Nephron progenitor cell (in vitro differentiated cells): ENCODE measurements around the gene RAPGEF1.

Experiments used
- DNase-seq: peaks from one replicate; pipeline ENCODE4 v3.0.0; 2021
- H3K27ac Mint-ChIP-seq: 2 replicates; pipeline ENCODE4 v1.8.0; 2021; ENCODE audit warnings: mild to moderate bottlenecking, moderate library complexity, mixed read lengths
- H3K27me3 Mint-ChIP-seq: 2 replicates; pipeline ENCODE4 v1.8.0; 2021; ENCODE audit warnings: mild to moderate bottlenecking, low read depth, mixed read lengths; ENCODE audit not compliant: poor library complexity
- H3K36me3 Mint-ChIP-seq: 2 replicates; pipeline ENCODE4 v1.8.0; 2021; ENCODE audit warnings: low read depth, mixed read lengths
- H3K4me1 Mint-ChIP-seq: 2 replicates; pipeline ENCODE4 v1.8.0; 2021; ENCODE audit warnings: mixed read lengths
- H3K4me3 Mint-ChIP-seq: 2 replicates; pipeline ENCODE4 v1.8.0; 2021; ENCODE audit warnings: mild to moderate bottlenecking, moderate library complexity, mixed read lengths
- H3K9me3 Mint-ChIP-seq: 2 replicates; pipeline ENCODE4 v1.8.0; 2021; ENCODE audit warnings: mild to moderate bottlenecking, moderate library complexity, mixed read lengths
- TF ChIP-seq, protein P1 (sequence below): fragments of 200-600 bp; sonication (generic); IDR thresholded peaks from 2 replicates; pipeline ENCODE4 v1.5.0; 2021; ENCODE audit warnings: antibody characterized with exemption

RAPGEF1 gene

DNA sequence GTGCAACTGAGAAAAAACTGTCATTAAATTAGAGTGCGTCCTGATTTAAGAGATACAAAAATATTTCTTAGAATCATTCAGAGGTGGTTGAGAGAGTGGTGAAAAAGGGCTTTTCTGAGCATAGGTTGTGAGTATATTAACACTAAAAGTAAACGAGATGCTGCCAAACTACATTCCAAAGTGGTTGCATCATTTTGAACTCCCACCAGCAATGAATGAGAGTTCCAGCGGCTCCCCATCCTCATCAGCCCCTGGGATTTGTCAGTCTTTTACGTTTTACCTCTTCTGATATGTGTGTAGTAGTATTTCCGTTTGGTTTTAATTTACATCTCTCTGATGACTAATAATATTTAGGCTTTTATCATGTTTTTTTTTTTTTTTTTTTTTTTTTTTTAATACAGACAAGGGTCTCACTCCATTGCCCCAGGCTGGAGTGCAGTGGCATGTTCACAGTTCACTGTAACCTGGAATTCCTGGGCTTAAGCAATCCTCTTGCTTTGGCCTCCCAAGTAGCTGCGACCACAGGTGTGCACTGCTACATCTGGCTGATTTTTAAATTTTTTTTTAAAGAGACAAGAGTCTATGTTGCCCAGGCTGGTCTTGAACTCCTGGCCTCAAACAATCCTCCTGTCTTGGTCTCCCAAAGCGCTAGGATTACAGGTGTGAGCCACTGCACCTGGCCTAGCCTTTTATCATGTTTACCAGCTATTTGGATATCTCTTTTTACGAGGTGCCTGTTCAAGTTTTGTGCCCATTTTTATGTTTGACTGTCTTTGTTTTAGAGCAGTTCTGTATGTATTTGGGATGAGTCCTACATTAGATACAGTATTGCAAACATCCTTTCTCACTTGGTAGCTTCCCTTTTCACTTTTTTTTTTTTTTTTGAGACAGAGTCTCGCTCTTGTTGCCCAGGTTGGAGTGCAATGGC lies 177.6 kb downstream of the RAPGEF1 start:
- no peak for DNase-seq
- Mint-ChIP-seq H3K36me3 (peaks cover 4% of the 10 kb centered on the region), H3K27me3 (peaks cover 3% of the 10 kb centered on the region), H3K27ac (no peak overlapping the region), H3K4me3 (no peak overlapping the region), H3K4me1 (no peaks in the 10 kb centered on the region), H3K9me3 (peaks cover 64% of the 10 kb centered on the region)
- TF ChIP-seq, protein P1, sequence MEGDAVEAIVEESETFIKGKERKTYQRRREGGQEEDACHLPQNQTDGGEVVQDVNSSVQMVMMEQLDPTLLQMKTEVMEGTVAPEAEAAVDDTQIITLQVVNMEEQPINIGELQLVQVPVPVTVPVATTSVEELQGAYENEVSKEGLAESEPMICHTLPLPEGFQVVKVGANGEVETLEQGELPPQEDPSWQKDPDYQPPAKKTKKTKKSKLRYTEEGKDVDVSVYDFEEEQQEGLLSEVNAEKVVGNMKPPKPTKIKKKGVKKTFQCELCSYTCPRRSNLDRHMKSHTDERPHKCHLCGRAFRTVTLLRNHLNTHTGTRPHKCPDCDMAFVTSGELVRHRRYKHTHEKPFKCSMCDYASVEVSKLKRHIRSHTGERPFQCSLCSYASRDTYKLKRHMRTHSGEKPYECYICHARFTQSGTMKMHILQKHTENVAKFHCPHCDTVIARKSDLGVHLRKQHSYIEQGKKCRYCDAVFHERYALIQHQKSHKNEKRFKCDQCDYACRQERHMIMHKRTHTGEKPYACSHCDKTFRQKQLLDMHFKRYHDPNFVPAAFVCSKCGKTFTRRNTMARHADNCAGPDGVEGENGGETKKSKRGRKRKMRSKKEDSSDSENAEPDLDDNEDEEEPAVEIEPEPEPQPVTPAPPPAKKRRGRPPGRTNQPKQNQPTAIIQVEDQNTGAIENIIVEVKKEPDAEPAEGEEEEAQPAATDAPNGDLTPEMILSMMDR = no peak

DNA sequence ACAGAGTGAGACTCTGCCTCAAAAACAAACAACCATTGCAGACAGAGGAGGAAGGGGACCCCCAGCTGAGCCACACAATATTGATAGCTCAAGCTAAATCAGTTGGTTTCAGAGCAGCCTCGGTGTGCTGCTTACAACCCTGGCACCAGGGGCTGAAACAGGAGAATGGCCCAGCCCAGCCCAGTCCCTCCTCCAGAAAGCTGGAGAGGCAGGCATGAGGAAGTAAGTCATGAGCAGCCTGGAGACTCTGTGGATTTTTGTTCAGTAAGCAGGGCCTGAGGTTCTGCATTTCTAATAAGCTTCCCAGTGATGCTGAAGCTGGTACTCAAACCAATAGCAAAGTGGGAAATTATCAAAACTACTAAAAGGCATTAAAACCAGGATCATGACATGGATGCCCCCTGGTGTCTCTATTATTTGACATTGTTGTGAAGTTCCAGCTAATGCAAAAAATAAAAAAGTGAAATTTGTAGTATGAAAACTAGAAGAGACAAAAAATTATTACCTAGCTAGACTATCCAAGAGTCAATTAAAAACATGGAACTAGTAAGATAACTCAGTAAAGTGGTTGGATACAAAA lies 180.4 kb downstream of the RAPGEF1 start:
- TF ChIP-seq, protein P1 = no peak

DNA sequence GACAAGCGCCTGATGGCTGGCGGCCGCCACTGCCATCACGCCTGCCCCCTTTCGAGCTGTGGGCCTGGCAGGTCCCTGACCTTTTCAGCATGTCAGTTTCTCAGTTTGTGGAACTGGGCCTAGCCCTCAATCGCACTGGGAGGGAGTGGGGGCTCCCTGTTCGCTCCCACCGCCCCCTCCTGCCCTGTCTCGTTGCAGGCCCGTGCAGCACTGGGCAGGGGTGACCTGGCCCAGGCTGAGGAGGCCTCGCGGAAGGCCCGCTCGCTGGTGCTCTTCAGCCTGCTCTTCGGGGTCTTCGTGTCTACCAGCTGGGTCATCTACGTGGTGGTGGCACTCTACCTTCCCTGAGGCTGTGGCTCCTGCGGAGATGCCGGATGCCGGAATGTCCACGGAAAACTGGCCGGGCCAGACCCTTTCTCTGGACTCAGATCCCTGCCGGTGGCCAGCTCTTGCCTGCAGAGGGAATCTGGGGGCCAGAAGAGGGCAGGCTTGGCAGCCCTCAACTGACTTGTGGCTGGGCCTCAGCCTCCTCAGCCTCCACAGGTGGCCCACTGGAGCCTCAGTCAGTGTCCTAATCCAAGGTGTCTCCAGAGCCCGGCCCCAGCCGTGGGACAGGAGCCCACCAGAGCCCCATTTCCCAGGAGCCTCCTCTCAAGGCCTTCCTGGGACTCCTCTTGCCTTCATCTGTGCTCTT lies 181.9 kb downstream of the RAPGEF1 start:
- peaks cover 4% of the 10 kb centered on the region for H3K4me1 Mint-ChIP-seq
- H3K36me3 Mint-ChIP-seq = peaks cover 4% of the 10 kb centered on the region
- DNase-seq = no peak
- no peak overlapping the region for H3K4me3 Mint-ChIP-seq
- TF ChIP-seq, protein P1 = no peak
- peaks cover 43% of the 10 kb centered on the region for H3K27me3 Mint-ChIP-seq
- no peak overlapping the region for H3K27ac Mint-ChIP-seq
- H3K9me3 Mint-ChIP-seq = peaks cover 44% of the 10 kb centered on the region

More for the DNA sequence above, 180.4 kb downstream of the RAPGEF1 start:
- no peak overlapping the region for H3K27ac Mint-ChIP-seq
- H3K27me3 Mint-ChIP-seq = peaks cover 29% of the 10 kb centered on the region
- DNase-seq = no peak
- H3K9me3 Mint-ChIP-seq = peaks cover 55% of the 10 kb centered on the region
- peaks cover 4% of the 10 kb centered on the region for H3K36me3 Mint-ChIP-seq
- H3K4me3 Mint-ChIP-seq = no peak overlapping the region
- H3K4me1 Mint-ChIP-seq = no peaks in the 10 kb centered on the region

DNA sequence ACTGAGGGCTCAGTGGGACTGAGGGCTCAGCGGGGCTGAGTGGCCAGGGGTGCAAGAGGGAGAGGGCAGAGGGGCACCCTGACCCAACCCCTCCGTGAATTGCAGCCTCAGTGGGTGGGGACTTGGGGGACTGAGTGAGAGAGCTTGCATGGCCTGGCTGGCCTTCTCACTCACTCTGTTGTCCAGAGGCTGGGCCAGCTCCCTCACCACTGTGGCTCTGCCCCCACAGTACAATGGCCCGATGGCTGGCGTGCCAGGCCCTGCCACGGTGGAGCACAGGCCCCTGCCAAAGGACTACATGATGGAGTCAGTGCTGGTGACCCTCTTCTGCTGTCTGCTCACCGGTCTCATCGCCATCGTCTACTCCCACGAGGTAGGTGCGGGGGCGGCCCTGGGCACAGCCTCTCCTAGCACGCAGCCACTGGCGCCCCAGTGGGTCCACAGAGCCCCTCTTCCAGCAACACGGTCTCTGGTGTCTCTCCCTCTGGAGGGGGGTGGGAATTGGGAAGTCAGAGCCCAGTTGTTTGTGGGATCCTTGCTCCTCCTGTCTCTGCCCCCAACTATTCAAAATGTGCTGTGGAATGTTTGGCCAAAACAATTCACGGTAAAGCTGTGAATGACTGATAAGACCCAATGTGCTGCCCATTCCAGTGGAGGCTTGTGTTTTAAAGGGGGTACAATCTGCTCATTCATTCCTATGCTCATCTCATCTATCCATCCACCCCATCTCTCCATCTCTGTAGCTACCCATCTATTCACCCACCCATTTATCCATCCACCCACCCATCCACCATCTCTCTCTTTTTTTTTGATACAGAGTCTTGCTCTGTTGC lies 183.8 kb downstream of the RAPGEF1 start:
- no peak for DNase-seq
- Mint-ChIP-seq H3K27me3 (peaks cover 55% of the 10 kb centered on the region), H3K27ac (no peak overlapping the region), H3K4me1 (peaks cover 8% of the 10 kb centered on the region), H3K9me3 (peaks cover 33% of the 10 kb centered on the region), H3K36me3 (peaks cover 8% of the 10 kb centered on the region), H3K4me3 (no peak overlapping the region)
- TF ChIP-seq, protein P1 = no peak

DNA sequence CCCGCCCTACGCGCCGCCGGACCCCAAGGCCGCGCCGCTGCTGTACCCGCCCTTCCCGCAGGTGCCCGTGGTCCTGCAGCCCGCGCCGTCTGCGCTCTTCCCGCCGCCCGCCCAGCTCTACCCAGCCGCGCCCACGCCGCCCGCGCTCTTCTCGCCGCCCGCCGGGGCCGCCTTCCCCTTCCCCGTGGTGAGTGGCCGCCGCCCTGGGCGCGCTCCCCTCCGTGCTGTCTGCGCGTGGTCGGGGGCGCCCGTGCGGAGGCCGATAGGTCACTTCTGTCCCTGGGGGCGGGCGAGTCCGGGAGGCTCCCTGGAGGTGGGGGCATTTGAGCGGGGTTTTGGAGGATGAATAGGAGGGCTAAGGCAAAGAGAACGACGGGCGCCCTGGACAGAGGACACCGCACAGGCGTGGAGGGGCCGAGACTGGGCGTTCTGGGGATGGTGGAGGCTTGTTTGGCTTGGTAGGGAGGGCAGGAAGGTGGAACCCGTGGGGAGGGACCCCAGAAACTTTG lies 185.0 kb downstream of the RAPGEF1 start:
- Mint-ChIP-seq H3K27ac (no peak overlapping the region), H3K4me3 (peak overlapping the region; percentile 54), H3K9me3 (peaks cover 31% of the 10 kb centered on the region), H3K4me1 (peaks cover 8% of the 10 kb centered on the region), H3K27me3 (peaks cover 55% of the 10 kb centered on the region), H3K36me3 (peaks cover 7% of the 10 kb centered on the region)
- TF ChIP-seq, protein P1 = no peak
- DNase-seq = peak; percentile 55
